IPS-NIHi7 (cell line): ENCODE results near the gene FOSL1.

Source experiments
- DNase-seq: peaks from one replicate; pipeline ENCODE4 v3.0.0; 2012; ENCODE audit warnings: mixed read lengths; ENCODE audit errors: extremely low spot score

FOSL1 gene

GRCh38 chr11:65863889-65864705 is 36.1 kb downstream of the FOSL1 start:
- DNase-seq = no peak

GRCh38 chr11:65862941-65863888 is 37.0 kb downstream of the FOSL1 start:
- no peak for DNase-seq

DNA sequence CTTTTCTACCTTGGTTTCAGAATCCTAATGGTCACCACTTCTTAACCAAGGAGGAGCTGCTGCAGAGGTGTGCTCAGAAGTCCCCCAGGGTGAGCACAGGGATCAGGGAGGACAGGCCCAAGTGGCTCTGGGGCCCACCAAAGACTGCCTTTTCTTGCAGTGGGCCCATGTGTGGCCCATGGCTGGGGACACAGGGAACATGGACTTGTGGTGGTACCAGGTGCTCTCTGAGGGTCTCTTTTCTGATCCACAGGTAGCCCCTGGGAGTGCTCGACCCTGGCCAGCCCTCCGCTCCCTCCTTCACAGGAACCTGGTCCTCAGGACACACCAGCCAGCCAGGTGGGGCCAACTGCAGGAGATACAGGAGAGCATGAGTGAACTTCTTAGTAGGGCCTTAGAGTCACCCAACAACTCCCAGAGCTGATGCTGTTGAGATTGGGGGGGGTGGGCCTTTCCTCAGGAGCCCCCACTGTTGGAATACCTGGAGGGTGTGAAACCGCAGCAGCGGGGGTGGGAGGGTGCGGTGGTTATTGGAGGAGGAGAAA is 37.9 kb downstream of the FOSL1 start:
- no peak for DNase-seq

DNA sequence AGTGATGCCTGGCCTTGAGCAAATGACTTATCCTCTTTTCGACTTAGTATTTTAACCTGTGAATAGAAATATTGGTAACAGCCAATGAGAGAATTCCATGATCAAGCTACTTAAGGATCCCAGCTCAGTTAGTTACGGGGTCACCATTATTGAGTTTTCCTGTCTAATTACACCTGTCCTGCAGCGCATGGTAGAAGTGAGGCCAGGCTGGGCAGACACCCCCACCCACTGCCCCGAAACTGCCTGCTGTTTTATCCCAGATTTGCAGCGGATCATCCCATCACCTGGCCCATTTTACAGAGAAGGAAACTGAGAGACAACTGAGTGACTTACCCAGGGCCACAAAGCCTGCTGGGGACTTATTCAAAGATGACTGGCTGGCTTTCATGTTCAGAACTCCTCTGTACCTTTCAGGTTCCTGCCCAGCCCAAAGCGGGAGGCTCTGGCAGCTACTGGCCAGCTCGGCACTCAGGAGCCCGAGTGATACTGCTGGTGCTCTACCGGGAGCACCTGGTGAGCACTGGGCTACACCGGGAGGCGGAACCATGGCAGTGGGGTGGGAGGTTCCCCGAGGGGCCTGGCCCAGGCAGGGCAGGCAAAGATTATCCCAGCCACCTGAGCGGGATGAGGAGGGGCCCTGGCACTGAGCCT is 38.5 kb downstream of the FOSL1 start:
- no peak for DNase-seq

DNA sequence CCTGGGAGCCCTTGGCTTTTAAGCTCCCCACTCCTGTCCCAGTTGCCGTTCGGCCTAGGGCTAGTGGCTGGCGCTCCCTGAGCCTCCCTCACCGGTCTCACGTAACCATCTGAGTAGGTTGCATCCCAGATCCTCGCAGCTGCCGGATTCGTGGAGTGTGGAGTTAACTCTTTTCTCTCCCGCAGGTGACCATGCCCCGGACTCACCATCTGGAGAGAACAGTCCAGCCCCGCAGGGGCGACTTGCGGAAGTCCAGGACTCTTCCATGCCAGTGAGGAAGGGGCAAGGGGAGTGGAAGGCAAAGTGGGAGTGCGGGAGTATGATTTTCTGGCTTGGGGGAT is 39.1 kb downstream of the FOSL1 start:
- no peak for DNase-seq

- peak; percentile 91 for DNase-seq
Observed at GRCh38 chr11:65860278-65861164, 39.7 kb downstream of the FOSL1 start, which contains the start of gene MUS81. TSS of gene MUS81 (plus strand) at chr11:65860433. CDS start at chr11:65860754, 321 bp downstream.

DNA sequence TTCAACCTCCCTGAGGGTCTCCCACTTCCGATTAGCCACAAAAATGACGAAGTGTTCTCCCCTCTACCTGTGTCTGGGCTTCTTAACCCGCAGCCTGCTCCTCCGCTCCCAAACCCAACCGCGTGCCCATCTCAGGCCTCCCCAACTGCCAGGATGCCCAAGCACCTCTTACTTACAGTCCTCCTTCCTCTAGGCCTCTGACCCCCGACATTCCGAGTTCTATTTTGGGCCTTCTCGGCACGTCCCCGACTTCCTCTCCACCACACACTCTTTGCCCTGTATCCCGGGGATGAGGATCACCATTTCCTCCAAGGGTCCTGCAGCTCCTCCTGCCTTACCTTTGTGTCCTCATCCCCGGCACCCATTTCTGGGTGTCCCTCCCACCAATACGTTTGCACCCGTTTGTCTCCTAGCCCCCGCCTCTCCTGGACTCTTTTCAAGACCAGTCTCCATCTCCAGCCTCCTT is 40.3 kb downstream of the FOSL1 start:
- DNase-seq = no peak

- peak; percentile 92 for DNase-seq
Observed at GRCh38 chr11:65859095-65859811, 40.9 kb downstream of the FOSL1 start.

DNA sequence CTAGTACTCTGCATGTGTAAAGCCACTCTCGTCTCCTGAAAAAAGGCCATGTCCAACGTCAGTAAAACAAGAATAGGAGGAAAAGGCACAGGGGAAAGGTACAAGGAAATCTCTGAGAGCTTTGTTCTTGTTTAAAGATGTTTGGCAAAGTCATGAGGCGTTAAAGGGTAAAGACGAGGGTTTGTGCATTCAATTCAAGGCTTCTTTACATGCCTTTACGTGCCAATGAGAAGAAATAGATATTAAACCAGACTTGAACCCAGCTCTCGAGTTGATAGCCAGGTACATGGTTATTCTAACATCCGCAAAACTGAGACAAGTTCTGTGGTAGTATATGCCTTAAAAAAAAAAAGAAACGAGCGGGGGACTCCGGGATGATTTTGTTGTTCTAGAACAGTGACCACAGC is 41.5 kb downstream of the FOSL1 start:
- no peak for DNase-seq

GRCh38 chr11:65857853-65858680 is 42.1 kb downstream of the FOSL1 start, which contains the start of gene CFL1:
TSS of gene CFL1 (minus strand) at chr11:65858180. CDS start at chr11:65858099, 81 bp downstream.
- peak; percentile 85 for DNase-seq

GRCh38 chr11:65857500-65857852 is 42.7 kb downstream of the FOSL1 start:
- peak; percentile 9 for DNase-seq

DNA sequence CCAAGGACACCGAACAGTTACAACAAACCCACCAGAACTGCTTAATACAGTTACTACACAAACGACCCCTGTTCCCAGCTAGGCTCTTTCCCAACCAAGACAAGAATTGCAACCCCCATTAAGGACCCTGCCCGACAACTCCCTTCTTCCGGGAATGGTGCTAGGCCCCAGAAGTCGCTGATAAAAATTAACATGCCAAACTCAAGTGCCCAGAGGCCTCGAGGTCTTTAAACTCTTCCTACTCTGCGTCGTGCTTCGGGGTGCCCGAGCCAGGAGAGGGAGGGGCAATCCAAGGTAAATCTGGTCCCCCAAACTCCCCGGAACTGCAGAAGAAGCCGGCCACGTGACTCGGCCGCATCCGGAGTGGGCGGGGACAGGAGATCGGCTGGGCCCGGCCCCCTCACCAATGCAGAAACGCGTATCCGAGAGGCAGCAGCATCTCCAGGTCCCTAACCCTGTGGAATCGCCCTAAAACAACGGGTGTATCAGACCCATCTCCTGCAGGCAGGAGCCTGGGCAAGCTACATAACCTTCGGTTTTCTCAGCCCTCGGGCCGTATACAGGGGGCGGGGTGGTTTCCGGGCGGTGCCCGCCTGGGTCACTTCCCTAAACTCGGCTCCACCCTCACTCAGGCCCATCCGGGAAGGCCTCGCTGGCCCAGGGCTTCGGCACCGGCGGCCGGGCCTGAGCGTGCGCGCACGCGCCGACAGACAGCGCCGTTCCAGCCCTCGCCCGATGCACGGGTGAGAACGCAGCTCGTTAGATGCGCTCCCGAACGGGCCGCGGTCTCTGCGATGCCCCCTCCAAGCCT is 43.3 kb downstream of the FOSL1 start:
- DNase-seq = peak; percentile 56

- no peak for DNase-seq
Observed at GRCh38 chr11:65855927-65856363, 44.2 kb downstream of the FOSL1 start.

GRCh38 chr11:65854852-65855837 is 45.0 kb downstream of the FOSL1 start:
- no peak for DNase-seq

DNA sequence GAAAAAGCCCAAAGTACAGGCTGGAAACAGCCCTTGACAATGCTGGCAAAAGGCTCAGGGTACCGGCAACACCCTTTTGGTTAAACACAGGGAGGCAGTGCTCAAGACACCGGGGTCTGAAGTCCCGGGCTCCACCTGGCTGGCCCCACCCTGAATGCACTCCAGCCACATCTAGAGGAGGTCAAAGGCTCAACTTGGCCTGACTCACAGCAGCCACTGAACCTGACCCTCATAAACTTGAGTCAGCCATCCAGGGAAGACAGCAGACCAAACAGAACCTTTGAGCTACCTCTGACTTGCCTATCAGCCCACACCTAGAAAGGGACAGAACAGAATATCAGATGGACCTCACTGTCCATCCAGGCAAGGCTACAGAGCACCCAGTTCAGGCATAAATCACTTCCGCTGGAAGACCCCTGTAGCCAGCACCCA is 46.0 kb downstream of the FOSL1 start:
- DNase-seq = no peak

- DNase-seq = no peak
Observed at GRCh38 chr11:65853246-65853979, 46.8 kb downstream of the FOSL1 start.
